SJCRH30 (cell line): ENCODE results near the gene CNNM3. TPM values are rescaled to one million over a fixed set of nuclear protein-coding genes. Genes with fewer than 3 reads are reported as not detected.
A peak's percentile ranks its signal among the peaks of the same experiment; 100 is the strongest.

Source experiments
- DNase-seq, 2 experiments: peaks; one replicate each; pipeline ENCODE4 v3.0.0-alpha.2; 2015 to 2020
- H3K27ac ChIP-seq: fragments of 250-450 bp; sonication (Bioruptor Pico); 2 replicates; pipeline ENCODE4 v1.5.1; 2020; ENCODE audit warnings: mild to moderate bottlenecking, moderate library complexity
- H3K27me3 ChIP-seq: fragments of 250-450 bp; sonication (Bioruptor Pico); 2 replicates; pipeline ENCODE4 v1.5.1; 2020; ENCODE audit warnings: mild to moderate bottlenecking, moderate library complexity
- H3K36me3 ChIP-seq: fragments of 250-450 bp; sonication (Bioruptor Pico); 2 replicates; pipeline ENCODE4 v1.5.1; 2020; ENCODE audit warnings: mild to moderate bottlenecking, moderate library complexity
- H3K4me1 ChIP-seq: fragments of 250-450 bp; sonication (Bioruptor Pico); 2 replicates; pipeline ENCODE4 v1.5.1; 2020; ENCODE audit warnings: mild to moderate bottlenecking, moderate library complexity
- H3K4me3 ChIP-seq: fragments of 250-450 bp; sonication (Bioruptor Pico); 2 replicates; pipeline ENCODE4 v1.5.1; 2020; ENCODE audit warnings: mild to moderate bottlenecking, moderate library complexity
- H3K9me3 ChIP-seq: fragments of 250-450 bp; sonication (Bioruptor Pico); replicated peaks from 2 replicates; pipeline ENCODE4 v1.5.1; 2020; ENCODE audit warnings: mild to moderate bottlenecking, moderate library complexity
- total RNA-seq: library from RNA; depleted of rRNA; stranded (reverse); fragments of >200 nt; shearing (Covaris generic); gene quantifications from 2 replicates; pipeline ENCODE4 v1.2.3, GENCODE V29; 2014

Gene CNNM3
- total RNA-seq, 1 experiment from 2014 or later: 9.3 TPM

DNA sequence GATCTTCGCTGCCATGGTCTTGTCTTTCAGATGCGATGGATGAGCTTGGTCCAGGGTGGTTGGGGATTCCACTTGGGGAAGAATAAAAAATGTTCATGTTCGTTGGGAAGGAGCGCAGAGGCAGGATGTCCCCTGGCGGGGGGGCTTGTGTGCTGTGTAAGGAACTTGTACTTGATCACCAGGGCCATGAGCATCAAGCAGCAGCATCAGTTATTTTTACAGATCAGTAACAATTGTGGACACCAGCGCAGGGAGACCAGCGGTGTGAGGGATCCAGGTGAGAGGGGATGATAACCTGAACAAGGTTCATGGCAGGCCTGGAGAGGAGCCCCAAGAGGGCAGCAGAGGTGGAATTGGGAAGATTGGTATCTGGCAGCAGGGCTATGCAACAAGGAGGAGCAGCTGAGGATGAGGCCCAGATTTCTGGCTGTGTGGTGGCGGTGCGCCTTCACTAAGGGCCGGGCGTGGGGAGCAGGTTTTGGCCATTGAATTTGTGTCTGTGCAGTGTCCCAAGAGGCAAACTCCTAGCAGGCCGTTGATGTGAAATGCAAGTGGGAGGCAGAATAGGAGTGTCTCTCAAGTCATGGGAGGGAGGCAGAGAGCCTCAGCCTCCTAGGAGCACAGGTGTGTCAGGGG lies 3.9 kb downstream of the CNNM3 start:
- no peak overlapping the region for H3K4me3 ChIP-seq
- no peaks in the 10 kb centered on the region for H3K27me3 ChIP-seq
- H3K9me3 ChIP-seq: no peaks in the 10 kb centered on the region
- no peak for DNase-seq
- no peak overlapping the region for H3K27ac ChIP-seq
- H3K4me1 ChIP-seq: peaks cover 5% of the 10 kb centered on the region; the same call in 1 of the 2 replicates
- H3K36me3 ChIP-seq: no peaks in the 10 kb centered on the region

DNA sequence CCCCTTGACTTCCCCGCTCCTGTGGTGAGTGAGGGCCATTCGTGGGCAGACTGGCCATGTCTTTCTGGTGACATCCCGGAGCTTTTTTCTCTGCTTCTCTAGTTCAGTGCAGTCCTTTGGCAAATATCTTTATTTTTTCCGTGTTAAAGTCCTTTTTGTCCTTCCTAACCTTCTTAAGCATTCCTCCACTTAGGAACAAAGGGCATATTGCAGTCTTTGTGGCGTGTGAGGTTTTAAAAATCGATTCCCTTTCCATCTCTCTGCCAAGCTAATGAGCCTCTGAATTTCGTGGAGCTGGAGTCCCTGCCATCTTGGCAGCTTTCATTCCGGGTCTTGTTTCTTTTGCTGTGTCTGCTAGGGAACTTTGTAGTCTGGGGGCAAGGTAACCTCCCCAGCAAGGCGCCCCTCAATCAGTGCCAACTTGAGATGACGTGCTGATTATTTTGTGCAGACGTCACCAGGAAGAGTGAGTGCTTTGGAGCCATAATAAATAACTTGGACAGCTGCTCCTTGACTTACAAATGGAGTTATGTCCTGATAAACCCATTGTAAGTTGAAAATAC lies 5.1 kb downstream of the CNNM3 start:
- Histone ChIP-seq H3K4me3 (no peak overlapping the region), H3K27me3 (no peaks in the 10 kb centered on the region), H3K9me3 (no peaks in the 10 kb centered on the region), H3K4me1 (peaks cover 4% of the 10 kb centered on the region; the same call in 1 of the 2 replicates), H3K36me3 (no peaks in the 10 kb centered on the region), H3K27ac (no peak overlapping the region)
- no peak for DNase-seq

DNA sequence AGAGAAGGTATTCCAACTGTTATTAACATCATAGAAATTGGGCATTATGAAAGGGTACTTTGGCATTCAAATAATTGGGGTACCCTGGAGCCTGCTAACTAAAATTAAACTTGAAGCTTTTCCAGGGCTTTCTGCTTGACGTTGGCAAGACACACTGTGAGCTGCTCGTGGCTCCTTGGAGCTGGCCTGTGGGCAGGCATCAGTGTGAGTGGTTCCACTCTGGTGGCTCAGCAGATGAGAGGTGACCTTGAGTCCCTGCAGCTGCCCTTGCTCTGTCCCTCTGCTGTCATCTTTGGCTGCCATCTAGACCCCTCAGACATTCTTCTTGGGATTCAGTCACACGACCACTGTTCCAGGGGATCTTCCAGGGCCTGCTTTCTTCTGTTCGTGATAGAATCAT lies 6.7 kb downstream of the CNNM3 start:
- Histone ChIP-seq H3K4me1 (peaks cover 1% of the 10 kb centered on the region; the same call in 1 of the 2 replicates), H3K27me3 (no peaks in the 10 kb centered on the region), H3K4me3 (no peak overlapping the region), H3K27ac (no peak overlapping the region), H3K36me3 (0 out of 2 replicates have a peak, but pooled peaks cover 2% of the 10 kb centered on the region), H3K9me3 (no peaks in the 10 kb centered on the region)
- no peak for DNase-seq

DNA sequence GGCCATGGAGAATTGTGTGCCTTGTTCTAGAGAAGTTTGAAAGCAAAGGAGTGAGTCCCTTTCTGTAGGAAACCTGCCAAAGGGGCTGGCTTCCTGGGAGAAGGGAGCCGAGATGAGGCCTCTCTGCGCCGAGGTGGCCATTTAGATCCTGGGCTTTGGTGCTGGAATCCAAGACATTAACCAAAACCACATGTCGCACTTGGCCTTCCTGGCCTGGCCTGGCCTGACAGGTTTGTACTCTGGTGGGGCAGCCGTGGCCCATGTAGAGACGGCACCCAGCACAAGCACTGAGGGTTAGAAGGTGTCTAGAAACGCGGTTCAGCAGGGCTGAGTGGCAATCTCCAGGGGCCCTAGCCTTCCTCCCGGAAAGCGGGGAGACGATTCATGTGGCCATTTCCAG lies 7.1 kb downstream of the CNNM3 start:
- Histone ChIP-seq H3K9me3 (no peaks in the 10 kb centered on the region), H3K27ac (no peak overlapping the region), H3K4me3 (no peak overlapping the region), H3K27me3 (no peaks in the 10 kb centered on the region), H3K4me1 (no peaks in the 10 kb centered on the region), H3K36me3 (0 out of 2 replicates have a peak, but pooled peaks cover 6% of the 10 kb centered on the region)
- no peak for DNase-seq

DNA sequence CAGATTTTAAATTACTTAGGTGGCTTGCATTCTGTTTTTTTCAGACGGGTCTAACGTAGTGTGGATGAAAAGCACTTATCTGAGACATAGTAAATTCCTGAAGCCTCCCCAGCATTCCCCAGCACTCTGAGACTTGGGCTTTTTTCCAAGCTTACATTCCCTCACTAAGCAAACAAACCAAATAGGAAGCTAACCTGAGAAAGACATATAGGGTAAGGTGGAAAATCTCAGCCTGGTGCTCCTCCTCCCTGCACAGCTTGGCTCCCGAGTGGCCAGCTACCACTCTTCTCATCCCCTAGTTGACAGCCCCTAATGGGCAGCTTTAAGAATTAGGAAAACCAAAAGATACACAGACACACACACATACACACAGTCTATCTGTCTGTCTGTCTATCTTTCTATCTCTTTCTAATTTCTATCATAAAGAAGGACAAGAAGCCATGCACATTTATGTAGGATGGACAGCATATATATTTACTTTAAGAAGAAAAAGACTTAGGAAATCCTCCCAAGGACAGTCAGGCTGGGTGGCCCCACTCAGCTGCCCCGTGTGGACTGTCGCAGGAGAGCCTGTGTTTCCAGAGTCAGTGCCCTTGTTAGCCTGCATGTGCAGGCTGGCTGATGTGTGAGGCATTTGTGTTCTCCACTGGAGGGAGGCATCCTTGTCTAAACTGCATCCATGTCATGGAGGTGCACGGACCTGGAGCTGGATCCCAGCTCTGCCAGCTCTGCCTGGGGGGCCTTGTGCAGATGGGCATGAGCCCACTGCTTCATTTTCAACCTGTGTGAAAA lies 8.2 kb downstream of the CNNM3 start:
- no peak for DNase-seq
- H3K36me3 ChIP-seq: 0 out of 2 replicates have a peak, but pooled peaks cover 10% of the 10 kb centered on the region
- H3K4me3 ChIP-seq: no peak overlapping the region
- H3K4me1 ChIP-seq: no peaks in the 10 kb centered on the region
- H3K27ac ChIP-seq: no peak overlapping the region
- H3K27me3 ChIP-seq: no peaks in the 10 kb centered on the region
- no peaks in the 10 kb centered on the region for H3K9me3 ChIP-seq

DNA sequence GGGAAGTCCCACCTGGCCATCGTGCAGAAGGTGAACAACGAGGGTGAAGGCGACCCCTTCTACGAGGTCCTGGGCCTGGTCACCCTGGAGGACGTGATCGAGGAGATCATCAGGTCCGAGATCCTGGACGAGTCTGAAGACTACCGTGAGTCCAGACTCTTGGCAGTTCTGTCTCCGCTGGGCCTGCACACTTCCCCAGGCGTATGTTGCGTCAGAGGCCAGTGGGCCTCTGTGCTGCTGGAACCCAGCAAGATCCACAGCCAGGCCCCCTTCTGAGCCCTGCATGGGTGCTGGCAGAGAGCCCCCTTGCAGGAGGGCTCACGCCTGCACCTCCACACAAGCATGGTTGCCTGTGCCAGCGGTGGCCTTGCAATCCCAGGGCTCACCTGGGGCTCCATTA lies 9.0 kb downstream of the CNNM3 start:
- Histone ChIP-seq H3K4me3 (no peak overlapping the region), H3K4me1 (no peaks in the 10 kb centered on the region), H3K9me3 (no peaks in the 10 kb centered on the region), H3K36me3 (0 out of 2 replicates have a peak, but pooled peaks cover 10% of the 10 kb centered on the region), H3K27me3 (no peaks in the 10 kb centered on the region), H3K27ac (no peak overlapping the region)
- DNase-seq: no peak

DNA sequence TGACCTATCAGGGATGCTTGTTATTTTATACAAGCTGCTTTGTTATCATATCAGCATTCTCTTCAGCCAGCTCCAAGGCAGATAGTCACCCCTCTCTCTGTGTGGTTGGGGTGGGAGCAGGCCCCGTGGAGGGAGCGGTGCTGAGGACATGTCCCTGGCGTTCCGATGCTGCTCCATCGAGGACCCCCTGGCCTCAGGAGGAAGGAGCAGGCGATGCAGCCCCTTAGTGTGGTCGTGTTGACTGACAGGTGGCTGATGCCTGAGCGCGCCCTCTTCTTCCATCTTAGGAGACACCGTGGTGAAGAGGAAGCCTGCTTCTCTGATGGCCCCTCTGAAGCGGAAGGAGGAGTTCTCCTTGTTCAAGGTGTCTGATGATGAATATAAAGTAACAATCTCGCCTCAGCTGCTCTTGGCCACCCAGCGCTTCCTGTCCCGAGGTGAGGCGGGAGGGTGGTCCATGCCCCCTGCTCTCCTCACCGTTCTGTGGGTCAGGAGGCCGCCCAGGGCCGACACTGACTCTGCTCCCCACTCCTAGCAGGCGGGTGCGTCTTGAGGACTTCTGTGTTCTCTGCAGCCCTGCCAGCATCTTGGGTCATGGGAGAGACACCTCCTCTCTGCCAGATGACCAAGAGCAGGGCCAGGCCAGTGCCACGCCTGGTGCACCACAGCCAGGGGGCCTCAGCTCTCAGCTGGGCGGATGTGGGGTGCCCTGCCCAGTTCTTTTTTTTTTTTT lies 10.6 kb downstream of the CNNM3 start:
- no peak for DNase-seq
- Histone ChIP-seq H3K36me3 (0 out of 2 replicates have a peak, but pooled peaks cover 10% of the 10 kb centered on the region), H3K4me1 (no peaks in the 10 kb centered on the region), H3K27ac (no peak overlapping the region), H3K9me3 (no peaks in the 10 kb centered on the region), H3K27me3 (no peaks in the 10 kb centered on the region), H3K4me3 (no peak overlapping the region)

DNA sequence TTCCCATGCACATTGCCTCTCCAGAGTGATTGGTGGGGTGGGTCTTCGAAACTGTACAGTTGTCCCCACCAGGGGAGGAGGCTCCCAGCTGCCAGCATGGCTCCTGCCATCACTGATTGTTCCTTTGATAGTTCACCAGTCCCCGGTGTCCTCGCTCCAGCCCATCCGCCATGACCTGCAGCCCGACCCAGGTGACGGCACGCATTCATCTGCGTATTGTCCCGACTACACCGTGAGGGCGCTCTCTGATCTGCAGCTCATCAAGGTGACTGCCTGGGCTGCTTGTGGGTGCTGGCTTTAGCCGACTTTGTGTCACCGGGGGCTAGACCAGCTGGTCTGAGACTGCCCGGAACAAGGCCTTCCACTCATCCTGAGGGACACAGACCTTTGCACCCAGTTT lies 12.4 kb downstream of the CNNM3 start:
- H3K36me3 ChIP-seq: 0 out of 2 replicates have a peak, but pooled peaks cover 10% of the 10 kb centered on the region

DNA sequence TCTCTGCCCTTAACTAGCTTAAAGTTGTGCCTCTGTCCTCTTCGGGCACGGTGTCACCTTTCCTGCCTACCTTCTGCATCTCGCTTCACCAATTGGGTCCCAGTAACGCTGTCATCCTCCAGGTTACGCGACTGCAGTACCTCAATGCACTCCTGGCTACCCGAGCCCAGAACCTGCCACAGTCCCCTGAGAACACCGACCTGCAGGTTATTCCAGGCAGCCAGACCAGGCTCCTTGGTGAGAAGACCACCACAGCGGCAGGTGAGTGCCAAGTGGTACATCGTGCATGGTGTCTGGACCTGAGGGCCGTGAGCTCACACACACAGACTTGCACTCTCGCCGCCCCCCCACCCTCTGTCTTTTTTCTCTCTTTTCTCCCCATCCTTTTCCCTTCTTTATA lies 12.8 kb downstream of the CNNM3 start:
- Histone ChIP-seq H3K4me3 (no peak overlapping the region), H3K9me3 (no peaks in the 10 kb centered on the region), H3K36me3 (0 out of 2 replicates have a peak, but pooled peaks cover 10% of the 10 kb centered on the region), H3K27ac (no peak overlapping the region), H3K27me3 (no peaks in the 10 kb centered on the region), H3K4me1 (peaks cover 14% of the 10 kb centered on the region)
- DNase-seq: no peak

More for the DNA sequence above, 12.4 kb downstream of the CNNM3 start:
- H3K4me3 ChIP-seq: no peak overlapping the region
- H3K27ac ChIP-seq: no peak overlapping the region
- no peak for DNase-seq
- H3K4me1 ChIP-seq: peaks cover 13% of the 10 kb centered on the region
- H3K9me3 ChIP-seq: no peaks in the 10 kb centered on the region
- H3K27me3 ChIP-seq: no peaks in the 10 kb centered on the region

DNA sequence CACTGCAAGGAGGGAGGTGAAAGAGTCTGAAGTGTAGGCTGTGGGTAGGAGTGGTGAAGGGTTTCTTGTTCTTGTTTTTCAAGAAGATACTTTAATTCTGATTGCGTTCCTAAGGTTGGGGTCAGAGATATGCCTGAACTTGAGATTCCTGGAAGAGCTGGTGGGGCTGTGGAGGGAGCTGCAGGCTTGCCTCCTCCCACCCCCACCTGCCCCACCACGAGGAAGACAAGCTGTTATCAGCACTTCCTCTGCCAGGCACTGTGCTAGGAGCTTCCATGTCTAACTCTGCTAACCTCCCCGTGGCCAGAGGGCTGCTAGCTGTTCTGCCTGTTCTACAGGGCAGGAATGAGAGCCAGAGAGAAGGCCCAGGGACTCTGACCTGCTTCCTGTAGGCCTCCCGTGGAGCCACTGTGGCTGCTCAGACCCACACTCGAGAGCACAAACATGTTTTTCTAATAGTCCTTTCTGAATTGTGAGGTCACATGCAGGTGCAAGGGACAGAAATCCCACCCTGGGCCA lies 14.0 kb downstream of the CNNM3 start:
- H3K27me3 ChIP-seq: no peaks in the 10 kb centered on the region
- no peak for DNase-seq
- no peak overlapping the region for H3K27ac ChIP-seq
- peaks cover 14% of the 10 kb centered on the region for H3K4me1 ChIP-seq
- 0 out of 2 replicates have a peak, but pooled peaks cover 10% of the 10 kb centered on the region for H3K36me3 ChIP-seq
- H3K4me3 ChIP-seq: no peak overlapping the region
- no peaks in the 10 kb centered on the region for H3K9me3 ChIP-seq

DNA sequence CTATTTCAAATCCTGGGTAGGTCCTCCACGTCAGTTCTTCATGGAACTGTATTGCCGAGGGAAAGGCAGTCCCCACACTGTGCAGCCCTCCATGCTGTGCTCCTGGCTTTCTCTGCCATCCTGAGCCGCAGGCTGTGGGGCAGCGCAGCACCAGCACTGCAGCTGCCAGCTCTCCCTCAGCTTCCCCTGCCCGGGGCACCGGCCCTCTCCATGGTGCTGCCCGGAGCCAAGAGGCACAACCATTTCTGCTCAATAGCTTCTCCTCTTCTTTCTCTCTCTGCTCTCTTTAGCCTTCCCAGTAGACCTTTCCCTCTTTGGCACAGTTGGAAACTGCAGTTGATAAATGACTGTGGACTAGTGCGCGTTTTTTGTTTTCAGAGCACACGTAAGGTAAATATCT lies 15.6 kb downstream of the CNNM3 start:
- no peak overlapping the region for H3K27ac ChIP-seq
- no peaks in the 10 kb centered on the region for H3K27me3 ChIP-seq
- no peak for DNase-seq
- peaks cover 14% of the 10 kb centered on the region for H3K4me1 ChIP-seq
- H3K4me3 ChIP-seq: no peak overlapping the region
- H3K9me3 ChIP-seq: no peaks in the 10 kb centered on the region
- 0 out of 2 replicates have a peak, but pooled peaks cover 10% of the 10 kb centered on the region for H3K36me3 ChIP-seq

DNA sequence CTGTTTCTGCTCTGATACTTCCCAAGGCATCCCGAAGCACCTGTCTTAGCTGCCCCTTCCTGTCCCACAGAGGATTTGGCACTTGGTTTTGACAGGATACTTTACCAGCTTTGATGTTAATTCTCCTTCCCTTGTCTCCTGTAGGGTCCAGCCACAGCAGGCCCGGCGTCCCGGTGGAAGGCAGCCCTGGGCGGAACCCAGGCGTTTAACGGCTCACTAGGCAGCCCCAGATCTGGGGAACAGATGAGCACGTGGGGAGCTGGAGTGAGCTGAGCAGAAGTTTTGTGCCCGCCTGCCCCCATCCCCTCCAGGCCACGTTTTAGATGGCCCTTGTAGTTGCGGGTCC lies 16.3 kb downstream of the CNNM3 start:
- no peak for DNase-seq
- H3K27me3 ChIP-seq: no peaks in the 10 kb centered on the region
- H3K4me1 ChIP-seq: peaks cover 14% of the 10 kb centered on the region
- no peaks in the 10 kb centered on the region for H3K9me3 ChIP-seq
- peak overlapping the region; percentile 26; the same call in 1 of the 2 replicates for H3K27ac ChIP-seq
- H3K4me3 ChIP-seq: no peak overlapping the region
- 0 out of 2 replicates have a peak, but pooled peaks cover 10% of the 10 kb centered on the region for H3K36me3 ChIP-seq

DNA sequence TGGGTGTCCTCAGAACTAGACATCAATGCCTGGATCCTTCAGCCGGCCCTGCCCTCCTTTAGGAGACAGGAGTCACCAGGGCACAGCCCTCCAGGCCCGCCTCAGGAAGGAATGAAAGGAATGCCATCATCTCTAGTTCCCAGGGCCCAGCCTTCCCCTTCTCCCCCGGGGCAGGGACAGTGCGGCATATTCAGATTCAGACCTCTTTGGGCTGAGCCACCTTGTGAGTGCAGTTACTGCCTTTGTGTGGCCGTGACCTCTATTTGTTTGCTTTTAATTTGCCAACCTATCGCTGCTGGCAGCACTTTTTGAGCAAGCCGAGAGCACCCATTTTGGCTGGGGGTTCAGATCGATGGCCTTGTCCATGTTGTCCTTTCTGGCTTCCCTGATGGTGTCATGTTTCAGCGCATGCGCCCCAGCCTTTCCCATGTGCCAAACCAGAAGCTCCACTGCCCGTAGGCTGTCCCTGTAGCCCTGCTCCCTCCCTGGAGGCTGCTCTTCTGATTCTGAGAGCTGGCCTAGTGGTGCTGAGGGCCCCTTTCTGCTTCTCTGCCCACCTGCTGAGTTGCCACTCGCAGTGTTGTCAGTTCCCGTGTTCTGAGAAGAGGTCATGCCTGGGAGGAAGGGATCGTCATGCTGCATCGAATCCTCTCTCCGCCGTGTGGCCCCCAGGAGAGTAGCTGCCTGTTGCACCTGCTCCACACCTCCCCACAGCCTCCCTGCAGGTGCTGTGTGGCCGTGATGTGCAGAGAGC lies 16.9 kb downstream of the CNNM3 start:
- H3K4me3 ChIP-seq: peak overlapping the region; percentile 2; the same call in 1 of the 2 replicates
- peak; percentile 77 to 83 for DNase-seq
- peak overlapping the region; percentile 26; the same call in 1 of the 2 replicates for H3K27ac ChIP-seq
- H3K36me3 ChIP-seq: 0 out of 2 replicates have a peak, but pooled peaks cover 7% of the 10 kb centered on the region
- no peaks in the 10 kb centered on the region for H3K27me3 ChIP-seq
- H3K9me3 ChIP-seq: no peaks in the 10 kb centered on the region
- H3K4me1 ChIP-seq: peaks cover 14% of the 10 kb centered on the region

DNA sequence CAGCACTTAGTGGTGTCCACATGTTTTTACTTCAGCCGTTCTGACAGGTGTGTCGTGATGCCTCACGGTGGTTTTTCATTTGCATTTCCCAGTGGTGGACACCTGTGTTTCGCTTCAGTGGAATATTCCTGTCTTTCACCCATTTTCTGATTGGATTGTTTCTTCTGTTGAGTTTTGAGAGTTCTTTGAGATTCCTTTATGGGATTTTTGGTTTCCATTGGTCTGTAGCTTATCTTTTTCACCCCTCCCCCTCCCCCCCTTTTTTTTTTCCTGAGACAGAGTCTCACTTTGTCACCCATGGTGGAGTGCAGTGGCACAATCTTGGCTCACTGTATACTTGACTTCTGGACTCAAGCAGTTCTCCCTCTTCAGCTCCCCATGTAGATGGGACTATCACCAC lies 19.8 kb downstream of the CNNM3 start:
- no peak overlapping the region for H3K4me3 ChIP-seq
- no peaks in the 10 kb centered on the region for H3K36me3 ChIP-seq
- H3K4me1 ChIP-seq: peaks cover 14% of the 10 kb centered on the region
- H3K27ac ChIP-seq: no peak overlapping the region
- no peaks in the 10 kb centered on the region for H3K9me3 ChIP-seq
- no peaks in the 10 kb centered on the region for H3K27me3 ChIP-seq
- DNase-seq: no peak
